Mesenchymal stem cell (in vitro differentiated cells and primary cell): ENCODE results near the gene PCYT1A.

Source experiments
- DNase-seq: peaks from one replicate; pipeline ENCODE4 v3.0.0-alpha.2; 2013
- H2AFZ ChIP-seq: one replicate; pipeline ENCODE4 v1.6.1; 2013; ENCODE audit warnings: low read depth, mild to moderate bottlenecking, control low read depth, inconsistent platforms, low read length, moderate library complexity
- H2AK5ac ChIP-seq: 2 replicates; pipeline ENCODE4 v1.6.1; 2013; ENCODE audit warnings: low read length, moderate library complexity, mild to moderate bottlenecking, inconsistent platforms; ENCODE audit not compliant: severe bottlenecking
- H2BK120ac ChIP-seq: one replicate; pipeline ENCODE4 v1.6.1; 2013; ENCODE audit warnings: low read depth, mild to moderate bottlenecking, inconsistent platforms, low read length, moderate library complexity
- H2BK12ac ChIP-seq, 2 experiments: one replicate each; pipeline ENCODE4 v1.6.1; 2013; ENCODE audit warnings: inconsistent platforms in 2 of 2, low read length in 2 of 2, mild to moderate bottlenecking in 2 of 2, moderate library complexity in 2 of 2, control low read depth in 1 of 2
- H2BK15ac ChIP-seq: one replicate; pipeline ENCODE4 v1.6.1; 2013; ENCODE audit warnings: mild to moderate bottlenecking, low read depth, inconsistent platforms; ENCODE audit not compliant: poor library complexity, severe bottlenecking
- H2BK5ac ChIP-seq: 2 replicates; pipeline ENCODE4 v1.6.1; 2013; ENCODE audit warnings: low read depth, mild to moderate bottlenecking, low read length, control low read depth, inconsistent platforms; ENCODE audit not compliant: poor library complexity, severe bottlenecking
- H3K14ac ChIP-seq, 2 experiments: one replicate each; pipeline ENCODE4 v1.6.1; 2013; ENCODE audit warnings: inconsistent platforms in 2 of 2, low read length in 2 of 2, control low read depth in 1 of 2, mild to moderate bottlenecking in 1 of 2, moderate library complexity in 1 of 2
- H3K18ac ChIP-seq, 2 experiments: one replicate each; pipeline ENCODE4 v1.6.1; 2013; ENCODE audit warnings: inconsistent platforms in 2 of 2, low read length in 2 of 2, control low read depth in 1 of 2, low read depth in 1 of 2, mild to moderate bottlenecking in 1 of 2
- H3K23ac ChIP-seq, 2 experiments: one replicate each; pipeline ENCODE4 v1.6.1; 2013; ENCODE audit warnings: inconsistent platforms in 2 of 2, low read length in 2 of 2, mild to moderate bottlenecking in 2 of 2, moderate library complexity in 2 of 2, control low read depth in 1 of 2
- H3K27ac ChIP-seq: 2 replicates; pipeline ENCODE4 v1.5.1; 2013; ENCODE audit warnings: mild to moderate bottlenecking, moderate library complexity, low read length, control low read depth, inconsistent platforms; ENCODE audit not compliant: poor library complexity, severe bottlenecking
- H3K27me3 ChIP-seq, 2 experiments: 2 replicates each; pipeline versions ENCODE4 v1.6.1 to v1.7.0; 2013; ENCODE audit warnings: low read length in 2 of 2, mild to moderate bottlenecking in 2 of 2, moderate library complexity in 2 of 2, control low read depth in 1 of 2, inconsistent platforms in 1 of 2; ENCODE audit not compliant: control insufficient read depth in 1 of 2, insufficient read depth in 1 of 2
- H3K36me3 ChIP-seq, 2 experiments: 2 replicates each; pipeline versions ENCODE4 v1.6.1 to v1.7.0; 2013; ENCODE audit warnings: low read length in 2 of 2, control low read depth in 1 of 2, inconsistent platforms in 1 of 2, low read depth in 1 of 2, mild to moderate bottlenecking in 1 of 2; ENCODE audit not compliant: insufficient read depth in 2 of 2, control insufficient read depth in 1 of 2
- H3K4ac ChIP-seq, 2 experiments: one replicate each; pipeline ENCODE4 v1.6.1; 2013; ENCODE audit warnings: inconsistent platforms in 2 of 2, low read length in 2 of 2, mild to moderate bottlenecking in 2 of 2, moderate library complexity in 2 of 2, control low read depth in 1 of 2, low read depth in 1 of 2
- H3K4me1 ChIP-seq: 2 replicates; pipeline ENCODE4 v1.6.1; 2013; ENCODE audit warnings: low read depth, low read length, control low read depth; ENCODE audit not compliant: control insufficient read depth, insufficient read depth
- H3K4me2 ChIP-seq: 2 replicates; pipeline ENCODE4 v1.6.1; 2013; ENCODE audit warnings: low read length, mild to moderate bottlenecking, inconsistent platforms; ENCODE audit not compliant: poor library complexity, severe bottlenecking
- H3K4me3 ChIP-seq, 2 experiments: 2 replicates each; pipeline versions ENCODE4 v1.5.1 to v1.7.0; 2013; ENCODE audit warnings: low read length in 2 of 2, mild to moderate bottlenecking in 2 of 2, control low read depth in 1 of 2, low read depth in 1 of 2; ENCODE audit not compliant: insufficient read depth in 1 of 2
- H3K79me1 ChIP-seq: replicated peaks from 2 replicates; pipeline ENCODE4 v1.6.1; 2013; ENCODE audit warnings: mild to moderate bottlenecking, control low read depth, low read length, inconsistent platforms; ENCODE audit not compliant: poor library complexity, severe bottlenecking
- H3K9ac ChIP-seq: 2 replicates; pipeline ENCODE4 v1.7.0; 2013; ENCODE audit warnings: mild to moderate bottlenecking, low read length, moderate library complexity
- H3K9me3 ChIP-seq: 2 replicates; pipeline ENCODE4 v1.7.0; 2013; ENCODE audit warnings: mild to moderate bottlenecking, low read length; ENCODE audit not compliant: control insufficient read depth
- H4K8ac ChIP-seq: one replicate; pipeline ENCODE4 v1.6.1; 2013; ENCODE audit warnings: inconsistent platforms, mild to moderate bottlenecking, low read length, moderate library complexity
- H4K91ac ChIP-seq: one replicate; pipeline ENCODE4 v1.6.1; 2013; ENCODE audit warnings: mild to moderate bottlenecking, low read length, inconsistent platforms
- WGBS: methylation state at CpG from one replicate; pipeline ENCODE4 v1.1.7; 2013; ENCODE audit warnings: mixed read lengths; 5-methylcytosine and 5-hydroxymethylcytosine counted together

The PCYT1A gene

DNA sequence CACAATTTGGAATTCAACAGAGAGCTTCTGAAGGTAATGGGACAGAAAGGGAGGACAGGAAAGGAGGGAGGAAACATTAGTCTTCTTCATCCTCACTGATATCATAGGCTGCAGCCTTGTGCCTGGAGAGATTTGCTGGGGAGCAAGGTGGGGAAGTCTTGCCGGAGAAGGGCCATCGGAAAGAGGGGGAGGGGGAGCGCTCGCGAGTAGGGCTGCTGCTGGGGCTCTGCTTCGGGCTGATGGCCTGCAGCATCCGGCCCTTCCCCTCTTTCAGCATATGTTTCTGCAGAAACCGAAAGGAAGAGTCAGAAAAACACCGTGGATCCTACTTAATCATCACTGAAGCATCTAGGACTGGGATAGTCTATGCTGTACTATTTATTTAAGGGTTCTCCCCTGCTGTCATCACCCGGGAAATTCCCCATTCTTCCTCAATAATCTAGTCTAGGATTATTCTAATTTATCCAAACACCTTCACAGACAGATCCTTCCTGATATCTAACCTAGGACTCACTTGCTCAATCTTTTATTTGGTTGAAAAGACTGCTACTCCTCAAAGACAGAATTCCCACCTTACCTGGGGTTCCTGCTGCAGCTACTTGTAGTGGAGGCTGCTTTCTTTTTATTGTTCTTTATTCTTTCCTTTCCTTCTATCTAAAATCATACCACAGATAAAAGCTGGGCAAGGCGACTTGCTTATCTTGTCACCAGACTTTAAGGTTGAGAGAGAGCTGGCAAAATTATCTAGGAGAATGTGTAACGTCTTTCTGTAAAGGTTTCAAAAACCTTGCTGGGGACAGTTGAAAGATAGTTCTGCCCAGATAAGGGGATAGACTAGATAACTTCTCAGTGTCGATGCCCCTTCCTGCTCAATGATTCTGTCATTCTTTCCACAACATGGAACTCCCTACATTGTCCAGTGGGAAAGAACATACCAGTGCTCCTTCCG is 48.6 kb downstream of the PCYT1A start:
- peak; percentile 58 for DNase-seq
- peak overlapping the region; percentile 58 for H2AK5ac ChIP-seq
- H3K79me1 ChIP-seq, result peaks cover 9% of the 10 kb centered on the region
- H3K18ac ChIP-seq, result no peak overlapping the region
- no peak overlapping the region for H2BK12ac ChIP-seq
- no peak overlapping the region for H4K91ac ChIP-seq
- no peak overlapping the region for H3K9ac ChIP-seq
- no peak overlapping the region for H3K4me3 ChIP-seq
- 82% methylated on average over 12 of the region's 14 CpGs for WGBS
- H3K27ac ChIP-seq, result peak overlapping the region; percentile 81
- H3K23ac ChIP-seq, result no peak overlapping the region
- H2BK120ac ChIP-seq, result no peak overlapping the region
- no peak overlapping the region for H4K8ac ChIP-seq
- no peak overlapping the region for H3K14ac ChIP-seq
- H2BK5ac ChIP-seq, result no peak overlapping the region
- peaks cover 4% of the 10 kb centered on the region for H3K4me1 ChIP-seq
- no peaks in the 10 kb centered on the region for H3K27me3 ChIP-seq
- no peaks in the 10 kb centered on the region for H3K9me3 ChIP-seq
- no peak overlapping the region for H3K4me2 ChIP-seq
- no peak overlapping the region for H2AFZ ChIP-seq
- H3K4ac ChIP-seq, result no peak overlapping the region
- peaks cover 19 to 74% of the 10 kb centered on the region in 2 experiments for H3K36me3 ChIP-seq
- H2BK15ac ChIP-seq, result no peak overlapping the region

DNA sequence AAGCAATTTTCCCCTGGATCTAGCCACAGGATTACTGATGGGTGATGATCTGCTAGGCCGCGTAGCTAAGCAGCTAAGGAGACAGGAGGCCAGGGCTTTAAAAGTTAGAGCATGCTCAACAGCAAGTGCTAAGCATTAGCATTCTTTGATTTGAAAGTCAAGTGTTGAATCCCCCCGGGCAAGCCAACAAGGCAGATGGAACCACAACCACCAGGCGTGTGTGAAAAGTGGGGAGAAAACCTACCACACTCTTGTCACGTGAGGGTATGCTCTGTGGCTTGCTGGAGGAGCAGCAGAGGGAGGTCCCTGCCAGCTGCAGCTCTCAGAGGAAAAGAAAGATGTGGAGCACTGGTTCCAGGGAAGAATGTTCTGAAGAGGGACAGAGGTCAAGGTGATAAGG is 50.3 kb downstream of the PCYT1A start:
- no peak for DNase-seq
- no peak overlapping the region for H4K91ac ChIP-seq
- H3K9me3 ChIP-seq, result no peaks in the 10 kb centered on the region
- no peak overlapping the region for H3K23ac ChIP-seq
- H3K4me1 ChIP-seq, result peaks cover 4% of the 10 kb centered on the region
- 94% methylated on average over 5 of the region's 5 CpGs for WGBS
- no peak overlapping the region for H3K4me3 ChIP-seq
- no peak overlapping the region for H2BK12ac ChIP-seq
- H3K36me3 ChIP-seq, result peaks cover 18 to 80% of the 10 kb centered on the region in 2 experiments
- H4K8ac ChIP-seq, result no peak overlapping the region
- H3K27me3 ChIP-seq, result no peaks in the 10 kb centered on the region
- no peak overlapping the region for H3K18ac ChIP-seq
- no peak overlapping the region for H2BK15ac ChIP-seq
- H3K79me1 ChIP-seq, result peaks cover 9% of the 10 kb centered on the region
- no peak overlapping the region for H2BK120ac ChIP-seq
- H3K4ac ChIP-seq, result no peak overlapping the region
- no peak overlapping the region for H2BK5ac ChIP-seq
- peak overlapping the region; percentile 50 for H3K9ac ChIP-seq
- H3K4me2 ChIP-seq, result no peak overlapping the region
- no peak overlapping the region for H2AK5ac ChIP-seq
- no peak overlapping the region for H3K14ac ChIP-seq
- H2AFZ ChIP-seq, result no peak overlapping the region
- H3K27ac ChIP-seq, result no peak overlapping the region

DNA sequence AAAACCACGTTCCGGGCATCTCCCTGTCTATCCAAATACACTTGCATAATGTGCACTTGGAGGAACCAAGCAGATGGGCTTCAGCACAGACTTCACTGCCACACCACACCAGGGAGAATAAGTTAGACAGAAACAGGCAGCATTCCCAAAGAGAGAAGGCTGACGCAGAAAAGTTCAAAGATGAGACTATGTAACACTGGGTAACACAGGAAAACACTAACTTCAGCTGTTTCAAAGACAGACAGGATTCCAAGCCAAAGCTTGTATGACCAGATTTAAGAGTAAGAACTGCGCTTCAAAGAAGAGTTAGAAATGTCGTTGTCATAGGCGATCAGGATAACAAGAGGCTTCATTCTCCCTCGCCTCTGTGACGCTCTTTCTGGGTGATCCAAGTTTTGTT is 51.3 kb downstream of the PCYT1A start:
- Histone ChIP-seq H4K8ac (no peak overlapping the region), H3K36me3 (peaks cover 16 to 74% of the 10 kb centered on the region in 2 experiments), H2BK5ac (no peak overlapping the region), H3K9ac (peak overlapping the region; percentile 50), H2AFZ (no peak overlapping the region), H3K18ac (no peak overlapping the region), H3K27ac (no peak overlapping the region), H3K4ac (no peak overlapping the region), H3K79me1 (peaks cover 9% of the 10 kb centered on the region), H3K4me3 (no peak overlapping the region), H2BK120ac (no peak overlapping the region), H2BK15ac (no peak overlapping the region), H3K14ac (no peak overlapping the region), H3K4me2 (no peak overlapping the region), H3K9me3 (no peaks in the 10 kb centered on the region), H3K4me1 (peaks cover 4% of the 10 kb centered on the region), H2BK12ac (no peak overlapping the region), H2AK5ac (no peak overlapping the region), H4K91ac (no peak overlapping the region), H3K27me3 (no peaks in the 10 kb centered on the region), H3K23ac (no peak overlapping the region)
- DNase-seq, result no peak
- WGBS, result 95% methylated on average over 8 of the region's 8 CpGs

DNA sequence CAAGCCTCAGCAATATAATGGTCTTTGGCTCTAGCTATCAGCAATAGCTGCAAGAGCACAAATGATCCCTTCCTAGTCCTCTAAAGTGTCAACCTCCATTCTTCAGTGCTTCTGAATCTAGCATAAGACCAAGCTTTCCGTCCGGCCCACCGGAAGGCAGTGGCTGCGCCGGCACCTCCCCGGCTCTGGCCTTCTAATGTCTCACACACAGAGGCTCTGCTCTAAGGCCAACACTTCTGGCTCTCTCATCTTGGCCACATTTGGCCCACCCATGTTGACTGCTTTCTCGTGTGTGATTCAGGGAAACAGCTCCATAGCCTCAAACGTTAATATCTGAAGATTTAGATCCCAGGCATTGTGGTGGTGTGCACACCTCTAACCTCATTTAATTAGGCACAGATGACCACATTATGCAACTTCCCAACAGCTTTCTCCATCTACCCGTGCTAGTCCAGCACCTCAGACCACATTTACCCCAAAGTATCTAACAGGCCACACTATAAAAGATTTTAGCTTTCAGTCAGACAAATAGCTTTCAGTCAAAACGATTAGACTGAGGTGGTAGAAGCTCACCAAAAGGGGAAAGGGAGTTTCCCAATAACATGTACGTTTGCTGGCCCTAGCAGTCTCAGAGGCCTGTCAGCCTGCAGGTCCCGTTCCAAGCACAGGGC is 51.9 kb downstream of the PCYT1A start:
- H3K18ac ChIP-seq, result no peak overlapping the region
- peaks cover 16 to 71% of the 10 kb centered on the region in 2 experiments for H3K36me3 ChIP-seq
- H2BK12ac ChIP-seq, result no peak overlapping the region
- no peak overlapping the region for H3K23ac ChIP-seq
- H3K79me1 ChIP-seq, result peaks cover 9% of the 10 kb centered on the region
- no peaks in the 10 kb centered on the region for H3K27me3 ChIP-seq
- no peak overlapping the region for H3K27ac ChIP-seq
- H4K8ac ChIP-seq, result no peak overlapping the region
- peaks cover 4% of the 10 kb centered on the region for H3K4me1 ChIP-seq
- H3K4ac ChIP-seq, result no peak overlapping the region
- peak overlapping the region; percentile 50 for H3K9ac ChIP-seq
- no peak overlapping the region for H4K91ac ChIP-seq
- WGBS, result 94% methylated on average over 12 of the region's 12 CpGs
- no peak overlapping the region for H2BK15ac ChIP-seq
- H3K14ac ChIP-seq, result no peak overlapping the region
- no peak for DNase-seq
- no peak overlapping the region for H2AFZ ChIP-seq
- no peaks in the 10 kb centered on the region for H3K9me3 ChIP-seq
- H3K4me3 ChIP-seq, result no peak overlapping the region
- no peak overlapping the region for H2BK5ac ChIP-seq
- no peak overlapping the region for H3K4me2 ChIP-seq
- no peak overlapping the region for H2AK5ac ChIP-seq
- H2BK120ac ChIP-seq, result no peak overlapping the region
